GM19025 (cell line): ENCODE results near the gene SSUH2.
"Not testable (repeated sequence)": the region's sequence is repeated elsewhere in the genome, so short reads cannot be mapped to it uniquely, and the experiment has no call there.

ENCODE experiments used
- ATAC-seq: cut with Tn5 transposase; IDR thresholded peaks from one replicate; pipeline ENCODE4 v1.9.1; 2021; ENCODE audit warnings: mild to moderate bottlenecking, low read depth, moderate library complexity; ENCODE audit not compliant: unreplicated experiment

SSUH2 gene

GRCh38 chr3:8659242-8659641 lies 14.6 kb upstream of the SSUH2 start:
- no peak for ATAC-seq

- ATAC-seq: peak; percentile 85
These were observed 14.0 kb upstream of the SSUH2 start for GRCh38 chr3:8658306-8659212.

- peak; percentile 34 for ATAC-seq
These were observed 13.3 kb upstream of the SSUH2 start for GRCh38 chr3:8657804-8658305.

GRCh38 chr3:8656240-8656639 lies 11.6 kb upstream of the SSUH2 start:
- ATAC-seq: no peak

GRCh38 chr3:8655387-8655835 lies 10.8 kb upstream of the SSUH2 start:
- no peak for ATAC-seq

- ATAC-seq: not testable (repeated sequence)
These were observed 10.2 kb upstream of the SSUH2 start for GRCh38 chr3:8654572-8655329.

- ATAC-seq: no peak
These were observed 9.3 kb upstream of the SSUH2 start for GRCh38 chr3:8653800-8654408.

- ATAC-seq: no peak
These were observed 7.9 kb upstream of the SSUH2 start for GRCh38 chr3:8652324-8652987.

- ATAC-seq: no peak
These were observed 7.1 kb upstream of the SSUH2 start for GRCh38 chr3:8651418-8652323.

GRCh38 chr3:8650583-8651416 lies 6.2 kb upstream of the SSUH2 start:
- no peak for ATAC-seq

- ATAC-seq: no peak
These were observed 5.2 kb upstream of the SSUH2 start for GRCh38 chr3:8649757-8650156.

GRCh38 chr3:8648909-8649741 lies 4.5 kb upstream of the SSUH2 start:
- ATAC-seq: no peak

GRCh38 chr3:8647137-8647985 lies 2.8 kb upstream of the SSUH2 start:
- ATAC-seq: no peak

GRCh38 chr3:8646313-8646938 lies 1.8 kb upstream of the SSUH2 start:
- ATAC-seq: no peak

GRCh38 chr3:8645712-8646111 lies 1.1 kb upstream of the SSUH2 start:
- ATAC-seq: no peak

- no peak for ATAC-seq
These were observed 769 bp downstream of the SSUH2 start for GRCh38 chr3:8643693-8644365.
